Panc1 (cell line): ENCODE data around the gene SEH1L. TPM values are rescaled to one million over a fixed set of nuclear protein-coding genes. Genes with fewer than 3 reads are reported as not detected.

ENCODE experiments used
- ATAC-seq: fragments of 200-7000 bp; cut with Tn5 transposase; 2 replicates; pipeline ENCODE4 v1.9.1; 2020; ENCODE audit warnings: mild to moderate bottlenecking, moderate library complexity
- BruUV-seq: library from RNA; stranded (reverse); fragments of 400-500 nt; replicated peaks from 2 replicates; lab custom pipeline; 2021; lab: Mats Ljungman, UMichigan
- CTCF ChIA-PET: fragments of 300-600 bp; sonication (Branson Sonifier 250); formaldehyde crosslinking; loops from one replicate; lab custom pipeline; 2022; ENCODE audit warnings: antibody characterized with exemption; lab: Charles Lee
- POLR2A ChIA-PET: fragments of 300-600 bp; sonication (Branson Sonifier 250); formaldehyde crosslinking; loops from one replicate; lab custom pipeline; 2022; ENCODE audit warnings: antibody characterized with exemption; lab: Charles Lee
- DNase-seq: peaks from one replicate; pipeline ENCODE4 v3.0.0-alpha.2; 2010; ENCODE audit warnings: low read depth, low spot score
- H3K27ac ChIP-seq: 2 replicates; pipeline ENCODE4 v1.5.1; 2011; ENCODE audit warnings: mild to moderate bottlenecking, low read length, inconsistent platforms
- H3K27me3 ChIP-seq: fragments of 200-500 bp; sonication (Bioruptor generic); 2 replicates; pipeline ENCODE4 v1.6.0; 2014; ENCODE audit warnings: low read length, inconsistent platforms; ENCODE audit not compliant: control insufficient read depth, insufficient read depth
- H3K36me3 ChIP-seq: fragments of 200-500 bp; sonication (Bioruptor generic); 2 replicates; pipeline ENCODE4 v1.5.1; 2014; ENCODE audit warnings: inconsistent platforms, mild to moderate bottlenecking, low read length, moderate library complexity; ENCODE audit not compliant: control insufficient read depth, insufficient read depth
- H3K4me1 ChIP-seq: 2 replicates; pipeline ENCODE4 v1.5.1; 2011; ENCODE audit warnings: inconsistent platforms, mild to moderate bottlenecking, low read length, moderate library complexity; ENCODE audit not compliant: control insufficient read depth, insufficient read depth
- H3K4me3 ChIP-seq, 2 experiments: 2 replicates each; pipeline ENCODE4 v1.5.1; 2011 to 2012; ENCODE audit warnings: low read depth in 2 of 2, low read length in 2 of 2, mild to moderate bottlenecking in 2 of 2, inconsistent platforms in 1 of 2, moderate library complexity in 1 of 2
- H3K9me3 ChIP-seq: fragments of 200-500 bp; sonication (Bioruptor generic); 2 replicates; pipeline ENCODE4 v1.5.1; 2014; ENCODE audit warnings: low read depth, mild to moderate bottlenecking, inconsistent platforms, low read length, moderate library complexity; ENCODE audit not compliant: control insufficient read depth, insufficient read depth
- CTCF ChIP-seq: fragments of 450-650 bp; IDR thresholded peaks from 2 replicates; pipeline ENCODE4 v1.5.1; 2017; ENCODE audit warnings: mild to moderate bottlenecking
- POLR2AphosphoS5 ChIP-seq: IDR thresholded peaks from 2 replicates; pipeline ENCODE4 v1.6.1; 2012; ENCODE audit warnings: mild to moderate bottlenecking, low read depth, low read length, moderate library complexity
- SIN3A ChIP-seq: IDR thresholded peaks from 2 replicates; pipeline ENCODE4 v1.6.1; 2012; ENCODE audit warnings: low read depth, mild to moderate bottlenecking, low read length, moderate library complexity, borderline replicate concordance; ENCODE audit not compliant: insufficient read depth
- TCF7L2 ChIP-seq: IDR thresholded peaks from 2 replicates; pipeline ENCODE4 v1.6.1; 2011; ENCODE audit warnings: mild to moderate bottlenecking, low read depth, low read length, inconsistent platforms
- in situ Hi-C: cut with HindIII; loops from 2 replicates; pipeline ENCODE4 v1.10.0; 2016; ENCODE audit warnings: low sequenced_read_pairs, low pct_unique_long_range_greater_than_20kb
- intact Hi-C: fragments of 100-400 bp; cut with micrococcal nuclease; formaldehyde crosslinking; loops from one replicate; pipeline ENCODE4 v1.10.0; 2022; ENCODE audit not compliant: unreplicated experiment
- total RNA-seq: library from RNA; stranded (reverse); gene quantifications from one replicate; pipeline ENCODE4 v1.2.1, GENCODE V29; 2021; ENCODE audit not compliant: unreplicated experiment
- TF ChIP-seq, protein P1 (sequence below), 2 experiments: IDR thresholded peaks; 2 replicates each; pipeline ENCODE4 v1.6.1; 2011 to 2012; ENCODE audit warnings: low read depth in 2 of 2, control low read depth in 1 of 2, low read length in 1 of 2, mild to moderate bottlenecking in 1 of 2, moderate library complexity in 1 of 2; ENCODE audit not compliant: insufficient read depth in 1 of 2

The SEH1L gene
- total RNA-seq, 1 experiment from 2014 or later = 86.5 TPM

DNA sequence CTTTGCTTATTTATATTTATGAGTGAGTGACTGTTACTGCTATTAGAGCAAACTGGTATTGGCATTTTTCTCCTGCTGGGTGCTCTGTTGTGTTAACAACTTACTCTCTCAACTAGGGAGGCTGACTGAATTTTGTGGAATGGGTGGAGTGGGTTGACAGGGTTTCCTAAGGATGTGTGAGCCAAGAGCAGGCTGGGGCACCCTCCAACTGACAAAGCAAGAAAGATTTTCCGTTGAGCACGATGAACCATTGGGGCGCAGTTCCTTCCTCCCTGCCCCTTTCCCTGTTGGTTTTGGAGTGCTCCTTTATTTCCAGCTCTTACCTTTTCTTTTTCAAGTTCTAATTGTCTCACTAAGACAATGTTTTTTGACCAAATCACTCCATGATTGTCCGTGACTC lies 20.3 kb downstream of the SEH1L start:
- DNase-seq = no peak
- H3K27me3 ChIP-seq = no peaks in the 10 kb centered on the region
- no peak for ATAC-seq
- H3K4me3 ChIP-seq = no peak overlapping the region
- POLR2A ChIA-PET = no interaction called here
- H3K9me3 ChIP-seq = no peaks in the 10 kb centered on the region
- no TSS peak for BruUV-seq
- peaks cover 16% of the 10 kb centered on the region for H3K36me3 ChIP-seq
- H3K4me1 ChIP-seq = no peaks in the 10 kb centered on the region
- in situ Hi-C loops = no loop called here
- H3K27ac ChIP-seq = no peak overlapping the region
- CTCF ChIA-PET = no interaction called here
- TF ChIP-seq POLR2AphosphoS5 (no peak), TCF7L2 (no peak), CTCF (no peak)
- TF ChIP-seq, protein P1, sequence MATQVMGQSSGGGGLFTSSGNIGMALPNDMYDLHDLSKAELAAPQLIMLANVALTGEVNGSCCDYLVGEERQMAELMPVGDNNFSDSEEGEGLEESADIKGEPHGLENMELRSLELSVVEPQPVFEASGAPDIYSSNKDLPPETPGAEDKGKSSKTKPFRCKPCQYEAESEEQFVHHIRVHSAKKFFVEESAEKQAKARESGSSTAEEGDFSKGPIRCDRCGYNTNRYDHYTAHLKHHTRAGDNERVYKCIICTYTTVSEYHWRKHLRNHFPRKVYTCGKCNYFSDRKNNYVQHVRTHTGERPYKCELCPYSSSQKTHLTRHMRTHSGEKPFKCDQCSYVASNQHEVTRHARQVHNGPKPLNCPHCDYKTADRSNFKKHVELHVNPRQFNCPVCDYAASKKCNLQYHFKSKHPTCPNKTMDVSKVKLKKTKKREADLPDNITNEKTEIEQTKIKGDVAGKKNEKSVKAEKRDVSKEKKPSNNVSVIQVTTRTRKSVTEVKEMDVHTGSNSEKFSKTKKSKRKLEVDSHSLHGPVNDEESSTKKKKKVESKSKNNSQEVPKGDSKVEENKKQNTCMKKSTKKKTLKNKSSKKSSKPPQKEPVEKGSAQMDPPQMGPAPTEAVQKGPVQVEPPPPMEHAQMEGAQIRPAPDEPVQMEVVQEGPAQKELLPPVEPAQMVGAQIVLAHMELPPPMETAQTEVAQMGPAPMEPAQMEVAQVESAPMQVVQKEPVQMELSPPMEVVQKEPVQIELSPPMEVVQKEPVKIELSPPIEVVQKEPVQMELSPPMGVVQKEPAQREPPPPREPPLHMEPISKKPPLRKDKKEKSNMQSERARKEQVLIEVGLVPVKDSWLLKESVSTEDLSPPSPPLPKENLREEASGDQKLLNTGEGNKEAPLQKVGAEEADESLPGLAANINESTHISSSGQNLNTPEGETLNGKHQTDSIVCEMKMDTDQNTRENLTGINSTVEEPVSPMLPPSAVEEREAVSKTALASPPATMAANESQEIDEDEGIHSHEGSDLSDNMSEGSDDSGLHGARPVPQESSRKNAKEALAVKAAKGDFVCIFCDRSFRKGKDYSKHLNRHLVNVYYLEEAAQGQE (IDR thresholded peaks at IDR 0.05; ENCODE audit: insufficient read depth in 1 of 2, low read depth in 2 of 2, low read length in 1 of 2) = no peak
- intact Hi-C loops = no loop called here

DNA sequence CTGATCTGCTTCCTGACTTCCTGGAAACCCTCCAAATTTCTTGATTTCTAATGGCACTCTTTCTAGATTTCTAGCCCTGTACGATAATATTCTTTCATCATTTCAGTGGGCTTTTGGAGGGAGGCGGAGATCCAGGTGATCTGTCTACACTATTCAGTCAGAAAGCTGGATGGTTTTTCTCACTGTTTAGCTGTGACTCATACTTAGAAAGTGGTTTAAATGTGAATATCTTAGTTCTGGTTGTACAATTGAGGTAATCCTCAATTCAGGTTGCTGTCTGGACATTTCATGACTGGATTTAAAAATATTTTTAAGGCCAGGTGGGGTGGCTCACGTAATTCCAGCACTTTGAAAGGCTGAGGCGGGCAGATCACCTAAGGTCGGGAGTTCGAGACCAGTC lies 20.8 kb downstream of the SEH1L start:
- H3K9me3 ChIP-seq = no peaks in the 10 kb centered on the region
- no peak for DNase-seq
- H3K36me3 ChIP-seq = peaks cover 16% of the 10 kb centered on the region
- ATAC-seq = no peak
- intact Hi-C loops = no loop called here
- POLR2A ChIA-PET = interaction anchor here (0.6 kb wide), 1 partner anchor 21 kb away, joined by 3 read pairs; no protein-coding TSS in a partner anchor
- CTCF ChIA-PET = no interaction called here
- TF ChIP-seq TCF7L2 (no peak), CTCF (no peak), SIN3A (no peak), POLR2AphosphoS5 (no peak)
- TF ChIP-seq, protein P1 (IDR thresholded peaks at IDR 0.05; ENCODE audit: insufficient read depth in 1 of 2, low read depth in 2 of 2, low read length in 1 of 2) = no peak
- H3K27ac ChIP-seq = no peak overlapping the region
- H3K27me3 ChIP-seq = no peaks in the 10 kb centered on the region
- BruUV-seq = no TSS peak
- no peak overlapping the region for H3K4me3 ChIP-seq
- in situ Hi-C loops = no loop called here
- H3K4me1 ChIP-seq = no peaks in the 10 kb centered on the region
